ENCODE measurements around the gene CSHL1. TPM values are rescaled to one million over a fixed set of nuclear protein-coding genes. Genes with fewer than 3 reads are reported as not detected.

Gene CSHL1
- total RNA-seq (2014; rRNA removed; shearing (Covaris generic)), result not detected in 2 replicates
- polyA plus RNA-seq (2016; fragmentation: Nextera tagmentation; extraction: Ambion mirVana), result 0.44 TPM in 1 of 2 replicates, not detected in the other
- long read RNA-seq, result 0 reads

DNA sequence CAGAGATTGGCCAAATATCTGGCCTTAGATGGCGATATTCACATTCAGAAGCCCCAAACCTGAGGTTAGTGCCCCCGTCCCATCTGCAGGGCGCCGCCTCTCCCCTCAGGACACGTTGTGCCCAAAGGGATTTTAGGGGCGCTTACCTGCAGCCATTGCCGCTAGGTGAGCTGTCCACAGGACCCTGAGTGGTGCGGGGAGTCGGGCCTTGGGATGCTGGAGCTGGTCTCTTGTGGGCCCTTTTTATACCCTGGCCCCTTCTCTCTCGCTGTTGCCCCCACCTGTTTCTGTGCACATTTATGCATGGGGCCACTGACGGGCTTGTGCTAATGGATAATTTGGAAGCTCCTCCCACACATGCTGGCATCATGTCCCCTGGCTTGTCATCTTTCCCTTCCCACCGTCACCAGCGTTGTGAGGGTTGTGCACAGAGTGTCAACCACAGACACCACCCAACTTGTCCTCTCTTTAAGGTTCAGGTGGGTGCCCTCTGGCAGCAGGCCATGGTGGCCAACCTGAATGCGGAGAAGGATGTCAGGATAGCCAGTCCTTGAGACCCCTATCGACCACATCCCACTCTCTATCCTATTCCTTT lies at the start of gene CSHL1:
TSS of gene CSHL1 (minus strand) at position 218 of the 595 bp plus-strand sequence. CDS start at position 156, 62 bp downstream.
- Mint-ChIP-seq H3K9me3 (no peaks in the 10 kb centered on the region), H3K27ac (no peak within 1 kb of the TSS), H3K4me1 (peaks cover 20% of the 10 kb centered on the region), H3K27me3 (ENCODE audit: insufficient read depth, low read depth, poor library complexity) (peaks cover 7% of the 10 kb centered on the region), H3K4me3 (no peak within 1 kb of the TSS), H3K36me3 (ENCODE audit: low read depth) (no peaks in the 10 kb centered on the region)
- DNase-seq (ENCODE audit: low spot score), result peak; percentile 16
- H3K4me3 ChIP-seq, result no peak within 1 kb of the TSS
- no peaks in the 10 kb centered on the region; the same call in 1 of the 2 replicates for H3K4me1 ChIP-seq (ENCODE audit: insufficient read depth)
- no peaks in the 10 kb centered on the region for H3K79me2 ChIP-seq (replicated peaks; ENCODE audit: insufficient read depth)
- H3K27ac ChIP-seq (ENCODE audit: low read depth), result no peak within 1 kb of the TSS
- H3F3A ChIP-seq (replicated peaks; ENCODE audit: low read depth), result no peaks in the 10 kb centered on the region
- no peaks in the 10 kb centered on the region for H3K27me3 ChIP-seq (ENCODE audit: insufficient read depth)
- H3K9me2 ChIP-seq (ENCODE audit: insufficient read depth), result no peaks in the 10 kb centered on the region
- no peak for ATAC-seq
- no peaks in the 10 kb centered on the region for H3K36me3 ChIP-seq (ENCODE audit: insufficient read depth)
- peak within 1 kb of the TSS; percentile 16; the same call in 1 of the 2 replicates for H2AFZ ChIP-seq
- no peak for TF ChIP-seq EZH2 (IDR thresholded peaks at IDR 0.05; ENCODE audit: low read depth, unreplicated experiment)
- TF ChIP-seq CREB1 (CRISPR knock-in tag; IDR thresholded peaks at IDR 0.05; ENCODE audit: low read depth), result no peak
- no peak for TF ChIP-seq JUNB (IDR thresholded peaks at IDR 0.05; ENCODE audit: unreplicated experiment)
- TF ChIP-seq STAT1 (IDR thresholded peaks at IDR 0.05; ENCODE audit: unreplicated experiment), result no peak
- no peak for TF ChIP-seq ETS1 (IDR thresholded peaks at IDR 0.05)
- peak within 1 kb of the TSS; percentile 21 for H3K4me2 ChIP-seq
- H4K20me1 ChIP-seq (replicated peaks; ENCODE audit: insufficient read depth), result no peaks in the 10 kb centered on the region

DNA sequence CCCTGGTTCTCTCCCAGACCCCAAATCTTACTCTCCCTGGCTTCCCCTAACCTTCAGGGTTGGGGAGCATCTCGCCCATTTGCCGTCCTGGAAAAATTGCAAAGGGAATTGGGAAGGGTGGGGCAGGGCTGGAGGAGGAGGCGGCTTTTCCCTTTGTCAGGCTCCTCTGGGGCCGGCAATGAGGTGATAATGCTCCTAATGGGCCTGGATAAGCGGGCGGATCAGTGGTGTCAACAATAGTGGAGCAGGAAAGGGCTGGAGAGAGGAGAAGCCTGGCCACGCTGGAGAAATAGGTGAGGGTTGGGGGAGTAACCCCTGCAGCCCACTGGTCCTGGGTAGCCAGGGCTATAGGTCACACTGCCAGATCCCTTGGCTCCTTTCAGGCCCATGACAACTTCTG lies 49.4 kb upstream of the CSHL1 start:
- no peaks in the 10 kb centered on the region; the same call in 2 of the 3 replicates for H3K9me3 Mint-ChIP-seq
- Histone ChIP-seq H3F3A (replicated peaks; ENCODE audit: low read depth) (0 out of 2 replicates have a peak, but pooled peaks cover 2% of the 10 kb centered on the region), H2AFZ (no peak overlapping the region), H3K9me2 (ENCODE audit: insufficient read depth) (no peaks in the 10 kb centered on the region), H3K27me3 (ENCODE audit: insufficient read depth) (no peaks in the 10 kb centered on the region), H3K79me2 (replicated peaks; ENCODE audit: insufficient read depth) (no peaks in the 10 kb centered on the region), H3K36me3 (ENCODE audit: insufficient read depth) (no peaks in the 10 kb centered on the region), H4K20me1 (replicated peaks; ENCODE audit: insufficient read depth) (no peaks in the 10 kb centered on the region), H3K27ac (ENCODE audit: low read depth) (no peak overlapping the region), H3K4me2 (peak overlapping the region; percentile 89), H3K4me3 (peak overlapping the region; percentile 75), H3K4me1 (ENCODE audit: insufficient read depth) (peaks cover 14% of the 10 kb centered on the region; the same call in 1 of the 2 replicates)
- DNase-seq (ENCODE audit: low spot score) (peak; percentile 30), ATAC-seq (peak; percentile 3)
- H3K27me3 Mint-ChIP-seq (ENCODE audit: insufficient read depth, low read depth, poor library complexity), result peaks cover 8% of the 10 kb centered on the region
- peaks cover 13% of the 10 kb centered on the region; the same call in 2 of the 3 replicates for H3K36me3 Mint-ChIP-seq (ENCODE audit: low read depth)
- H3K4me3 Mint-ChIP-seq, result peak overlapping the region; percentile 80
- peaks cover 20% of the 10 kb centered on the region for H3K4me1 Mint-ChIP-seq
- peak overlapping the region; percentile 92 for H3K27ac Mint-ChIP-seq
- no peak for TF ChIP-seq JUNB (IDR thresholded peaks at IDR 0.05; ENCODE audit: unreplicated experiment)
- TF ChIP-seq EZH2phosphoT487 (IDR thresholded peaks at IDR 0.05; ENCODE audit: unreplicated experiment), result no peak
- TF ChIP-seq, protein P1, sequence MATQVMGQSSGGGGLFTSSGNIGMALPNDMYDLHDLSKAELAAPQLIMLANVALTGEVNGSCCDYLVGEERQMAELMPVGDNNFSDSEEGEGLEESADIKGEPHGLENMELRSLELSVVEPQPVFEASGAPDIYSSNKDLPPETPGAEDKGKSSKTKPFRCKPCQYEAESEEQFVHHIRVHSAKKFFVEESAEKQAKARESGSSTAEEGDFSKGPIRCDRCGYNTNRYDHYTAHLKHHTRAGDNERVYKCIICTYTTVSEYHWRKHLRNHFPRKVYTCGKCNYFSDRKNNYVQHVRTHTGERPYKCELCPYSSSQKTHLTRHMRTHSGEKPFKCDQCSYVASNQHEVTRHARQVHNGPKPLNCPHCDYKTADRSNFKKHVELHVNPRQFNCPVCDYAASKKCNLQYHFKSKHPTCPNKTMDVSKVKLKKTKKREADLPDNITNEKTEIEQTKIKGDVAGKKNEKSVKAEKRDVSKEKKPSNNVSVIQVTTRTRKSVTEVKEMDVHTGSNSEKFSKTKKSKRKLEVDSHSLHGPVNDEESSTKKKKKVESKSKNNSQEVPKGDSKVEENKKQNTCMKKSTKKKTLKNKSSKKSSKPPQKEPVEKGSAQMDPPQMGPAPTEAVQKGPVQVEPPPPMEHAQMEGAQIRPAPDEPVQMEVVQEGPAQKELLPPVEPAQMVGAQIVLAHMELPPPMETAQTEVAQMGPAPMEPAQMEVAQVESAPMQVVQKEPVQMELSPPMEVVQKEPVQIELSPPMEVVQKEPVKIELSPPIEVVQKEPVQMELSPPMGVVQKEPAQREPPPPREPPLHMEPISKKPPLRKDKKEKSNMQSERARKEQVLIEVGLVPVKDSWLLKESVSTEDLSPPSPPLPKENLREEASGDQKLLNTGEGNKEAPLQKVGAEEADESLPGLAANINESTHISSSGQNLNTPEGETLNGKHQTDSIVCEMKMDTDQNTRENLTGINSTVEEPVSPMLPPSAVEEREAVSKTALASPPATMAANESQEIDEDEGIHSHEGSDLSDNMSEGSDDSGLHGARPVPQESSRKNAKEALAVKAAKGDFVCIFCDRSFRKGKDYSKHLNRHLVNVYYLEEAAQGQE (IDR thresholded peaks at IDR 0.05; ENCODE audit: unreplicated experiment), result no peak
- no peak for TF ChIP-seq ETS1 (IDR thresholded peaks at IDR 0.05)
- TF ChIP-seq, protein P2, sequence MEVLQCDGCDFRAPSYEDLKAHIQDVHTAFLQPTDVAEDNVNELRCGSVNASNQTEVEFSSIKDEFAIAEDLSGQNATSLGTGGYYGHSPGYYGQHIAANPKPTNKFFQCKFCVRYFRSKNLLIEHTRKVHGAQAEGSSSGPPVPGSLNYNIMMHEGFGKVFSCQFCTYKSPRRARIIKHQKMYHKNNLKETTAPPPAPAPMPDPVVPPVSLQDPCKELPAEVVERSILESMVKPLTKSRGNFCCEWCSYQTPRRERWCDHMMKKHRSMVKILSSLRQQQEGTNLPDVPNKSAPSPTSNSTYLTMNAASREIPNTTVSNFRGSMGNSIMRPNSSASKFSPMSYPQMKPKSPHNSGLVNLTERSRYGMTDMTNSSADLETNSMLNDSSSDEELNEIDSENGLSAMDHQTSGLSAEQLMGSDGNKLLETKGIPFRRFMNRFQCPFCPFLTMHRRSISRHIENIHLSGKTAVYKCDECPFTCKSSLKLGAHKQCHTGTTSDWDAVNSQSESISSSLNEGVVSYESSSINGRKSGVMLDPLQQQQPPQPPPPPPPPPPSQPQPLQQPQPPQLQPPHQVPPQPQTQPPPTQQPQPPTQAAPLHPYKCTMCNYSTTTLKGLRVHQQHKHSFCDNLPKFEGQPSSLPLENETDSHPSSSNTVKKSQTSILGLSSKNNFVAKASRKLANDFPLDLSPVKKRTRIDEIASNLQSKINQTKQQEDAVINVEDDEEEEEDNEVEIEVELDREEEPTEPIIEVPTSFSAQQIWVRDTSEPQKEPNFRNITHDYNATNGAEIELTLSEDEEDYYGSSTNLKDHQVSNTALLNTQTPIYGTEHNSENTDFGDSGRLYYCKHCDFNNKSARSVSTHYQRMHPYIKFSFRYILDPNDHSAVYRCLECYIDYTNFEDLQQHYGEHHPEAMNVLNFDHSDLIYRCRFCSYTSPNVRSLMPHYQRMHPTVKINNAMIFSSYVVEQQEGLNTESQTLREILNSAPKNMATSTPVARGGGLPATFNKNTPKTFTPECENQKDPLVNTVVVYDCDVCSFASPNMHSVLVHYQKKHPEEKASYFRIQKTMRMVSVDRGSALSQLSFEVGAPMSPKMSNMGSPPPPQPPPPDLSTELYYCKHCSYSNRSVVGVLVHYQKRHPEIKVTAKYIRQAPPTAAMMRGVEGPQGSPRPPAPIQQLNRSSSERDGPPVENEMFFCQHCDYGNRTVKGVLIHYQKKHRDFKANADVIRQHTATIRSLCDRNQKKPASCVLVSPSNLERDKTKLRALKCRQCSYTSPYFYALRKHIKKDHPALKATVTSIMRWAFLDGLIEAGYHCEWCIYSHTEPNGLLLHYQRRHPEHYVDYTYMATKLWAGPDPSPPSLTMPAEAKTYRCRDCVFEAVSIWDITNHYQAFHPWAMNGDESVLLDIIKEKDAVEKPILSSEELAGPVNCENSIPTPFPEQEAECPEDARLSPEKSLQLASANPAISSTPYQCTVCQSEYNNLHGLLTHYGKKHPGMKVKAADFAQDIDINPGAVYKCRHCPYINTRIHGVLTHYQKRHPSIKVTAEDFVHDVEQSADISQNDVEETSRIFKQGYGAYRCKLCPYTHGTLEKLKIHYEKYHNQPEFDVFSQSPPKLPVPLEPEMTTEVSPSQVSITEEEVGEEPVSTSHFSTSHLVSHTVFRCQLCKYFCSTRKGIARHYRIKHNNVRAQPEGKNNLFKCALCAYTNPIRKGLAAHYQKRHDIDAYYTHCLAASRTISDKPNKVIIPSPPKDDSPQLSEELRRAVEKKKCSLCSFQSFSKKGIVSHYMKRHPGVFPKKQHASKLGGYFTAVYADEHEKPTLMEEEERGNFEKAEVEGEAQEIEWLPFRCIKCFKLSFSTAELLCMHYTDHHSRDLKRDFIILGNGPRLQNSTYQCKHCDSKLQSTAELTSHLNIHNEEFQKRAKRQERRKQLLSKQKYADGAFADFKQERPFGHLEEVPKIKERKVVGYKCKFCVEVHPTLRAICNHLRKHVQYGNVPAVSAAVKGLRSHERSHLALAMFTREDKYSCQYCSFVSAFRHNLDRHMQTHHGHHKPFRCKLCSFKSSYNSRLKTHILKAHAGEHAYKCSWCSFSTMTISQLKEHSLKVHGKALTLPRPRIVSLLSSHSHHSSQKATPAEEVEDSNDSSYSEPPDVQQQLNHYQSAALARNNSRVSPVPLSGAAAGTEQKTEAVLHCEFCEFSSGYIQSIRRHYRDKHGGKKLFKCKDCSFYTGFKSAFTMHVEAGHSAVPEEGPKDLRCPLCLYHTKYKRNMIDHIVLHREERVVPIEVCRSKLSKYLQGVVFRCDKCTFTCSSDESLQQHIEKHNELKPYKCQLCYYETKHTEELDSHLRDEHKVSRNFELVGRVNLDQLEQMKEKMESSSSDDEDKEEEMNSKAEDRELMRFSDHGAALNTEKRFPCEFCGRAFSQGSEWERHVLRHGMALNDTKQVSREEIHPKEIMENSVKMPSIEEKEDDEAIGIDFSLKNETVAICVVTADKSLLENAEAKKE (CRISPR knock-in tag; IDR thresholded peaks at IDR 0.05), result no peak
